PFSK-1 (cell line): ENCODE results near the gene PACSIN1.

Source experiments
- FOXP2 ChIP-seq: optimal IDR thresholded peaks from 2 replicates; pipeline ENCODE3; 2011; ENCODE audit warnings: borderline replicate concordance, control low read depth, inconsistent platforms; ENCODE audit not compliant: insufficient read depth; ENCODE audit errors: extremely low read length, extremely low read depth
- POLR2AphosphoS5 ChIP-seq: IDR thresholded peaks from 2 replicates; pipeline ENCODE4 v1.6.1; 2012; ENCODE audit warnings: low read depth, mild to moderate bottlenecking, control low read depth, low read length, moderate library complexity
- REST ChIP-seq, 2 experiments: IDR thresholded peaks; 2 replicates each; pipeline versions ENCODE4 v1.6.1 to v1.8.0; 2011 to 2012; ENCODE audit warnings: low read depth in 2 of 2, low read length in 2 of 2, control low read depth in 1 of 2, inconsistent platforms in 1 of 2, mild to moderate bottlenecking in 1 of 2, moderate library complexity in 1 of 2; ENCODE audit not compliant: insufficient read depth in 1 of 2
- SIN3A ChIP-seq: IDR thresholded peaks from 2 replicates; pipeline ENCODE4 v1.6.1; 2012; ENCODE audit warnings: mild to moderate bottlenecking, low read length, moderate library complexity, borderline replicate concordance; ENCODE audit not compliant: insufficient read depth
- TAF1 ChIP-seq: IDR thresholded peaks from 2 replicates; pipeline ENCODE4 v1.6.1; 2012; ENCODE audit warnings: low read length, control low read depth, borderline replicate concordance; ENCODE audit not compliant: insufficient read depth

Gene PACSIN1

GRCh38 chr6:34524971-34525370, 59.1 kb downstream of the PACSIN1 start:
- TF ChIP-seq TAF1 (no peak), FOXP2 (no peak)

GRCh38 chr6:34525431-34526175, 59.7 kb downstream of the PACSIN1 start:
- TF ChIP-seq POLR2AphosphoS5 = no peak
- no peak for TF ChIP-seq SIN3A
- no peak for TF ChIP-seq TAF1
- TF ChIP-seq REST (IDR thresholded peaks at IDR 0.05; ENCODE audit: insufficient read depth in 1 of 2, low read depth in 2 of 2, low read length in 2 of 2) = no peak
- TF ChIP-seq FOXP2 = no peak

GRCh38 chr6:34526241-34526972, 60.5 kb downstream of the PACSIN1 start:
- TF ChIP-seq REST (IDR thresholded peaks at IDR 0.05; ENCODE audit: insufficient read depth in 1 of 2, low read depth in 2 of 2, low read length in 2 of 2) (no peak), FOXP2 (no peak), TAF1 (no peak), SIN3A (no peak)

GRCh38 chr6:34526992-34527728, 61.3 kb downstream of the PACSIN1 start:
- peak; percentile 97 for TF ChIP-seq FOXP2
- no peak for TF ChIP-seq REST (IDR thresholded peaks at IDR 0.05; ENCODE audit: insufficient read depth in 1 of 2, low read depth in 2 of 2, low read length in 2 of 2)
- no peak for TF ChIP-seq TAF1

GRCh38 chr6:34527751-34528670, 62.1 kb downstream of the PACSIN1 start:
- TF ChIP-seq REST (IDR thresholded peaks at IDR 0.05; ENCODE audit: insufficient read depth in 1 of 2, low read depth in 2 of 2, low read length in 2 of 2) (no peak), TAF1 (no peak), POLR2AphosphoS5 (no peak), FOXP2 (no peak), SIN3A (no peak)
